SJCRH30 (cell line): ENCODE data around the gene MICAL2. TPM values are rescaled to one million over a fixed set of nuclear protein-coding genes. Genes with fewer than 3 reads are reported as not detected.
"Not testable (repeated sequence)": the region's sequence is repeated elsewhere in the genome, so short reads cannot be mapped to it uniquely, and the experiment has no call there.

Experiments
- DNase-seq, 2 experiments: peaks; one replicate each; pipeline ENCODE4 v3.0.0-alpha.2; 2015 to 2020
- H3K27ac ChIP-seq: fragments of 250-450 bp; sonication (Bioruptor Pico); 2 replicates; pipeline ENCODE4 v1.5.1; 2020; ENCODE audit warnings: mild to moderate bottlenecking, moderate library complexity
- H3K27me3 ChIP-seq: fragments of 250-450 bp; sonication (Bioruptor Pico); 2 replicates; pipeline ENCODE4 v1.5.1; 2020; ENCODE audit warnings: mild to moderate bottlenecking, moderate library complexity
- H3K36me3 ChIP-seq: fragments of 250-450 bp; sonication (Bioruptor Pico); 2 replicates; pipeline ENCODE4 v1.5.1; 2020; ENCODE audit warnings: mild to moderate bottlenecking, moderate library complexity
- H3K4me1 ChIP-seq: fragments of 250-450 bp; sonication (Bioruptor Pico); 2 replicates; pipeline ENCODE4 v1.5.1; 2020; ENCODE audit warnings: mild to moderate bottlenecking, moderate library complexity
- H3K4me3 ChIP-seq: fragments of 250-450 bp; sonication (Bioruptor Pico); 2 replicates; pipeline ENCODE4 v1.5.1; 2020; ENCODE audit warnings: mild to moderate bottlenecking, moderate library complexity
- H3K9me3 ChIP-seq: fragments of 250-450 bp; sonication (Bioruptor Pico); replicated peaks from 2 replicates; pipeline ENCODE4 v1.5.1; 2020; ENCODE audit warnings: mild to moderate bottlenecking, moderate library complexity
- total RNA-seq: library from RNA; depleted of rRNA; stranded (reverse); fragments of >200 nt; shearing (Covaris generic); gene quantifications from 2 replicates; pipeline ENCODE4 v1.2.3, GENCODE V29; 2014

The MICAL2 gene
- total RNA-seq, 1 experiment from 2014 or later = 7.8 TPM

GRCh38 chr11:12140186-12140793, 29.9 kb downstream of the MICAL2 start:
- Histone ChIP-seq H3K36me3 (no peaks in the 10 kb centered on the region), H3K9me3 (no peaks in the 10 kb centered on the region), H3K27ac (no peak overlapping the region), H3K4me1 (no peaks in the 10 kb centered on the region), H3K27me3 (no peaks in the 10 kb centered on the region), H3K4me3 (no peak overlapping the region)
- no peak for DNase-seq

- Histone ChIP-seq H3K27me3 (no peaks in the 10 kb centered on the region), H3K4me3 (no peak overlapping the region), H3K27ac (no peak overlapping the region), H3K4me1 (no peaks in the 10 kb centered on the region), H3K9me3 (peaks cover 1% of the 10 kb centered on the region), H3K36me3 (no peaks in the 10 kb centered on the region)
- no peak for DNase-seq
These were observed 30.9 kb downstream of the MICAL2 start for GRCh38 chr11:12141283-12141682.

GRCh38 chr11:12142176-12142575, 31.8 kb downstream of the MICAL2 start:
- no peaks in the 10 kb centered on the region for H3K27me3 ChIP-seq
- no peak for DNase-seq
- H3K4me3 ChIP-seq = no peak overlapping the region
- H3K36me3 ChIP-seq = no peaks in the 10 kb centered on the region
- H3K4me1 ChIP-seq = no peaks in the 10 kb centered on the region
- H3K9me3 ChIP-seq = peaks cover 4% of the 10 kb centered on the region
- H3K27ac ChIP-seq = no peak overlapping the region

GRCh38 chr11:12142909-12143308, 32.5 kb downstream of the MICAL2 start:
- no peaks in the 10 kb centered on the region for H3K4me1 ChIP-seq
- H3K36me3 ChIP-seq = no peaks in the 10 kb centered on the region
- no peak overlapping the region for H3K27ac ChIP-seq
- H3K4me3 ChIP-seq = no peak overlapping the region
- no peaks in the 10 kb centered on the region for H3K27me3 ChIP-seq
- peaks cover 4% of the 10 kb centered on the region for H3K9me3 ChIP-seq
- no peak for DNase-seq

GRCh38 chr11:12143461-12144258, 33.3 kb downstream of the MICAL2 start:
- DNase-seq = no peak
- H3K9me3 ChIP-seq = peaks cover 4% of the 10 kb centered on the region
- no peaks in the 10 kb centered on the region for H3K4me1 ChIP-seq
- H3K27ac ChIP-seq = no peak overlapping the region
- H3K4me3 ChIP-seq = no peak overlapping the region
- no peaks in the 10 kb centered on the region for H3K36me3 ChIP-seq
- H3K27me3 ChIP-seq = no peaks in the 10 kb centered on the region

- Histone ChIP-seq H3K4me3 (no peak overlapping the region), H3K9me3 (peaks cover 4% of the 10 kb centered on the region), H3K4me1 (no peaks in the 10 kb centered on the region), H3K27me3 (no peaks in the 10 kb centered on the region), H3K36me3 (no peaks in the 10 kb centered on the region), H3K27ac (no peak overlapping the region)
- no peak for DNase-seq
These were observed 34.2 kb downstream of the MICAL2 start for GRCh38 chr11:12144330-12145174.

- H3K36me3 ChIP-seq, H3K27ac ChIP-seq, DNase-seq, H3K27me3 ChIP-seq, H3K4me1 ChIP-seq, H3K9me3 ChIP-seq, H3K4me3 ChIP-seq: not testable (repeated sequence)
These were observed 36.3 kb downstream of the MICAL2 start for GRCh38 chr11:12146678-12147077.

GRCh38 chr11:12147827-12148226, 37.4 kb downstream of the MICAL2 start:
- Histone ChIP-seq H3K36me3 (no peaks in the 10 kb centered on the region), H3K4me3 (no peak overlapping the region), H3K4me1 (no peaks in the 10 kb centered on the region), H3K9me3 (peaks cover 4% of the 10 kb centered on the region), H3K27me3 (no peaks in the 10 kb centered on the region), H3K27ac (no peak overlapping the region)
- no peak for DNase-seq

GRCh38 chr11:12148466-12148865, 38.1 kb downstream of the MICAL2 start:
- Histone ChIP-seq H3K9me3 (peaks cover 4% of the 10 kb centered on the region), H3K36me3 (no peaks in the 10 kb centered on the region), H3K4me1 (no peaks in the 10 kb centered on the region), H3K4me3 (no peak overlapping the region), H3K27ac (no peak overlapping the region), H3K27me3 (no peaks in the 10 kb centered on the region)
- DNase-seq = no peak

GRCh38 chr11:12148882-12149281, 38.5 kb downstream of the MICAL2 start:
- DNase-seq = no peak
- Histone ChIP-seq H3K4me1 (no peaks in the 10 kb centered on the region), H3K27ac (no peak overlapping the region), H3K4me3 (no peak overlapping the region), H3K9me3 (peaks cover 4% of the 10 kb centered on the region), H3K36me3 (no peaks in the 10 kb centered on the region), H3K27me3 (no peaks in the 10 kb centered on the region)

GRCh38 chr11:12149672-12150225, 39.4 kb downstream of the MICAL2 start:
- Histone ChIP-seq H3K27ac (no peak overlapping the region), H3K9me3 (peaks cover 4% of the 10 kb centered on the region), H3K27me3 (no peaks in the 10 kb centered on the region), H3K4me1 (no peaks in the 10 kb centered on the region), H3K36me3 (no peaks in the 10 kb centered on the region), H3K4me3 (no peak overlapping the region)
- no peak for DNase-seq

GRCh38 chr11:12150831-12151382, 40.5 kb downstream of the MICAL2 start:
- Histone ChIP-seq H3K9me3 (peaks cover 4% of the 10 kb centered on the region), H3K27me3 (no peaks in the 10 kb centered on the region), H3K4me1 (no peaks in the 10 kb centered on the region), H3K4me3 (no peak overlapping the region), H3K27ac (no peak overlapping the region), H3K36me3 (no peaks in the 10 kb centered on the region)
- no peak for DNase-seq

GRCh38 chr11:12152321-12152720, 41.9 kb downstream of the MICAL2 start:
- H3K4me1 ChIP-seq = peaks cover 4% of the 10 kb centered on the region
- H3K27ac ChIP-seq = no peak overlapping the region
- no peak overlapping the region for H3K4me3 ChIP-seq
- H3K27me3 ChIP-seq = no peaks in the 10 kb centered on the region
- DNase-seq = no peak
- no peaks in the 10 kb centered on the region for H3K9me3 ChIP-seq
- no peaks in the 10 kb centered on the region for H3K36me3 ChIP-seq

- Histone ChIP-seq H3K4me1 (peaks cover 22% of the 10 kb centered on the region), H3K27me3 (no peaks in the 10 kb centered on the region), H3K36me3 (no peaks in the 10 kb centered on the region), H3K4me3 (no peak overlapping the region), H3K9me3 (no peaks in the 10 kb centered on the region), H3K27ac (no peak overlapping the region)
- DNase-seq = no peak
These were observed 44.7 kb downstream of the MICAL2 start for GRCh38 chr11:12154871-12155668.
